Endodermal cell (in vitro differentiated cells): ENCODE measurements around the gene OR2J3. TPM values are rescaled to one million over a fixed set of nuclear protein-coding genes. Genes with fewer than 3 reads are reported as not detected.
"Not testable (repeated sequence)": the region's sequence is repeated elsewhere in the genome, so short reads cannot be mapped to it uniquely, and the experiment has no call there.

Experiments used
- DNase-seq: peaks from one replicate; pipeline ENCODE4 v3.0.0-alpha.2; 2017
- H3K27ac ChIP-seq: 2 replicates; pipeline ENCODE4 v1.5.1; 2013; ENCODE audit warnings: mild to moderate bottlenecking, low read depth, low read length, moderate library complexity
- H3K27me3 ChIP-seq: 2 replicates; pipeline ENCODE4 v1.6.1; 2013; ENCODE audit warnings: mild to moderate bottlenecking, low read length, moderate library complexity; ENCODE audit not compliant: insufficient read depth, control insufficient read depth, poor library complexity, severe bottlenecking
- H3K36me3 ChIP-seq: 2 replicates; pipeline ENCODE4 v1.7.0; 2013; ENCODE audit warnings: mild to moderate bottlenecking, low read length, moderate library complexity; ENCODE audit not compliant: control insufficient read depth, insufficient read depth
- H3K4me1 ChIP-seq: one replicate; pipeline ENCODE4 v1.7.0; 2013; ENCODE audit warnings: low read length; ENCODE audit not compliant: control insufficient read depth, insufficient read depth
- H3K4me3 ChIP-seq: 2 replicates; pipeline ENCODE4 v1.5.1; 2013; ENCODE audit warnings: mild to moderate bottlenecking, low read length, moderate library complexity
- H3K9ac ChIP-seq: 2 replicates; pipeline ENCODE4 v1.6.1; 2013; ENCODE audit warnings: mild to moderate bottlenecking, low read length, moderate library complexity; ENCODE audit not compliant: poor library complexity, severe bottlenecking; ENCODE audit errors: extremely low read depth
- H3K9me3 ChIP-seq: 2 replicates; pipeline ENCODE4 v1.6.1; 2013; ENCODE audit warnings: mild to moderate bottlenecking, low read length, moderate library complexity; ENCODE audit not compliant: control insufficient read depth
- H3K27ac Mint-ChIP-seq: 2 replicates; pipeline ENCODE4 v1.8.0; 2020; ENCODE audit warnings: mixed read lengths
- H3K27me3 Mint-ChIP-seq: 2 replicates; pipeline ENCODE4 v1.8.0; 2021; ENCODE audit warnings: mild to moderate bottlenecking, mixed read lengths; ENCODE audit not compliant: insufficient read depth
- H3K36me3 Mint-ChIP-seq: 2 replicates; pipeline ENCODE4 v1.8.0; 2020; ENCODE audit warnings: low read depth, mixed read lengths
- H3K4me1 Mint-ChIP-seq: 2 replicates; pipeline ENCODE4 v1.8.0; 2020; ENCODE audit warnings: mixed read lengths
- H3K4me3 Mint-ChIP-seq: 2 replicates; pipeline ENCODE4 v1.8.0; 2020; ENCODE audit warnings: mild to moderate bottlenecking, moderate library complexity, mixed read lengths
- H3K9me3 Mint-ChIP-seq: 2 replicates; pipeline ENCODE4 v1.8.0; 2020; ENCODE audit warnings: mild to moderate bottlenecking, mixed read lengths
- WGBS, 2 experiments: methylation state at CpG; one replicate each; pipeline versions ENCODE4 v1.1.5 to v1.1.7; 2013; ENCODE audit warnings: missing lambda C conversion rate in 2 of 2, mixed read lengths in 1 of 2; ENCODE audit not compliant: insufficient coverage in 1 of 2, insufficient read length in 1 of 2; 5-methylcytosine and 5-hydroxymethylcytosine counted together
- total RNA-seq, 2 donors: library from RNA; stranded (reverse); fragmentation: NEBNext Ultra II Directional in 1 of 2; extraction: Animal tissue kit (Norgen Biotek cat#: 25700) in 1 of 2; gene quantifications; 2 replicates in 1 of 2; 3 replicates in 1 of 2; pipeline ENCODE4 v1.2.1, GENCODE V29; 2021
- TF ChIP-seq, protein P1 (sequence below): fragments of 200-600 bp; sonication (generic); conservative IDR thresholded peaks from 2 replicates; pipeline ENCODE4 v1.5.0; 2021; ENCODE audit warnings: antibody characterized with exemption, mild to moderate bottlenecking

The OR2J3 gene
- total RNA-seq, 2 donors from 2014 or later, result not detected

DNA sequence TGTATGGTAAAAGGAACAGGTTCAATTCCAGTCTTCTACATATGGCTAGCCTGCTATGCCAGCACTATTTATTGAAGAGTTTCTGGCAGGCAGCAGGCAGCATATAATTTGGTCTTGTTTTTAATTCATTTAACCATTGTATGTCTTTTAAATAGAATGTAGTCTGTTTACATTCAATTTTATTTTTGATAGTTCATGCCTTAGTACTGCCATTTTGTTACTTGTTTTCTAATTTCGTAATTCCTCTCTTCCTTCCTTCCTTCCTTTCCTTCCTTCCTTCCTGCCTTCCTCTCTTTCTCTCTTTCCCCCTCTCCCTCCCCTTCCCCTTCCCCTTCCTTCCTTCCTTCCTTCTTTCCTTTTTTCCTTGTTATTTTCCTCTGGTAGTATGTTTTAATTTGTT is 45.2 kb downstream of the OR2J3 start:
- Mint-ChIP-seq H3K9me3 (no peaks in the 10 kb centered on the region), H3K36me3 (no peaks in the 10 kb centered on the region), H3K4me1 (no peaks in the 10 kb centered on the region), H3K27ac (no peak overlapping the region), H3K27me3 (no peaks in the 10 kb centered on the region), H3K4me3 (no peak overlapping the region)
- no peak overlapping the region for H3K4me3 ChIP-seq
- WGBS, 2 experiments, result 83 to 87% methylated on average over 1 of the region's 1 CpG
- no peaks in the 10 kb centered on the region for H3K27me3 ChIP-seq
- TF ChIP-seq, protein P1, sequence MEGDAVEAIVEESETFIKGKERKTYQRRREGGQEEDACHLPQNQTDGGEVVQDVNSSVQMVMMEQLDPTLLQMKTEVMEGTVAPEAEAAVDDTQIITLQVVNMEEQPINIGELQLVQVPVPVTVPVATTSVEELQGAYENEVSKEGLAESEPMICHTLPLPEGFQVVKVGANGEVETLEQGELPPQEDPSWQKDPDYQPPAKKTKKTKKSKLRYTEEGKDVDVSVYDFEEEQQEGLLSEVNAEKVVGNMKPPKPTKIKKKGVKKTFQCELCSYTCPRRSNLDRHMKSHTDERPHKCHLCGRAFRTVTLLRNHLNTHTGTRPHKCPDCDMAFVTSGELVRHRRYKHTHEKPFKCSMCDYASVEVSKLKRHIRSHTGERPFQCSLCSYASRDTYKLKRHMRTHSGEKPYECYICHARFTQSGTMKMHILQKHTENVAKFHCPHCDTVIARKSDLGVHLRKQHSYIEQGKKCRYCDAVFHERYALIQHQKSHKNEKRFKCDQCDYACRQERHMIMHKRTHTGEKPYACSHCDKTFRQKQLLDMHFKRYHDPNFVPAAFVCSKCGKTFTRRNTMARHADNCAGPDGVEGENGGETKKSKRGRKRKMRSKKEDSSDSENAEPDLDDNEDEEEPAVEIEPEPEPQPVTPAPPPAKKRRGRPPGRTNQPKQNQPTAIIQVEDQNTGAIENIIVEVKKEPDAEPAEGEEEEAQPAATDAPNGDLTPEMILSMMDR, result no peak
- no peak for DNase-seq
- no peaks in the 10 kb centered on the region for H3K36me3 ChIP-seq
- peaks cover 4% of the 10 kb centered on the region for H3K9me3 ChIP-seq
- H3K27ac ChIP-seq, result no peak overlapping the region
- no peaks in the 10 kb centered on the region for H3K4me1 ChIP-seq
- no peak overlapping the region for H3K9ac ChIP-seq

DNA sequence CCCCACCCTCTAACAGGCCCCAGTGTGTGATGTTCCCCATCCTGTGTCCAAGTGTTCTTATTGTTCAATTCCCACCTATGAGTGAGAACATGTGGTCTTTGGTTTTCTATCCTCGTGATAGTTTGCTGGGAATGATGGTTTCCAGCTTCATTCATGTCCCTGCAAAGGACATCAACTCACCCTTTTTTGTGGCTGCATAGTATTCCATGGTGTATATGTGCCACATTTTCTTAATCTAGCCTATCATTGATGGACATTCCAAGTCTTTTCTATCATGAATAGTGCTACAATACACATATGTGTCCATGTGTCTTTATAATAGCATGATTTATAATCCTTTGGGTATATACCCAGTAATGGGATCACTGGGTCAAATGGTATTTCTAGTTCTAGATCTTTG is 47.3 kb downstream of the OR2J3 start:
- not testable (repeated sequence) for H3K4me3 Mint-ChIP-seq, H3K36me3 Mint-ChIP-seq, H3K9ac ChIP-seq, H3K9me3 Mint-ChIP-seq, H3K4me1 Mint-ChIP-seq, H3K27ac ChIP-seq, DNase-seq, H3K9me3 ChIP-seq, H3K27me3 ChIP-seq, H3K27me3 Mint-ChIP-seq, H3K27ac Mint-ChIP-seq, H3K4me1 ChIP-seq, H3K36me3 ChIP-seq, H3K4me3 ChIP-seq
- 57 to 58% methylated on average over 1 of the region's 1 CpG for WGBS, 2 experiments

DNA sequence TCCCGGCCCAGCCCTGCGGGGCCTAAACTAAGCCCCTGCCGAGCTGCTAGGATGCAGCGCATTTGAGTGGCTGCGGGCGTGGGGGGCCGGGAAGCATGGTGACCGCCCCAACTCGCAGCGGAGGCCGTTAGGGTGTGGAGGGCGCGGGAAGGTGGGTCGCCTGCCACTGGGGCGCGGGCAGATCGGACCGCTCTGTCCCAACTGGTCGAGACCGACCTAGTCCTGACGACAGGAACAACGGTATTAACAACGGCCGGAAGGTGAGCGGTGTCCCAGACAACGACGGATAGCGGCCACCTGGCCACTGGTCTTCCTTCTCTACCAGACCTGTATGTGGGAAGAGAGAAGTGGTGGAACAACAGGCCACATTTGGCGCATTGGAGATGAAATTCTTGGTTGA is 52.1 kb downstream of the OR2J3 start:
- WGBS, 2 experiments, result 96 to 98% methylated on average over 7 to 13 of the region's 29 CpGs
- H3K27me3 Mint-ChIP-seq, H3K27ac ChIP-seq, H3K9me3 Mint-ChIP-seq, H3K27ac Mint-ChIP-seq, H3K4me3 ChIP-seq, H3K4me1 Mint-ChIP-seq, H3K36me3 Mint-ChIP-seq, H3K4me1 ChIP-seq, H3K27me3 ChIP-seq, H3K4me3 Mint-ChIP-seq, DNase-seq, H3K9me3 ChIP-seq, H3K36me3 ChIP-seq, H3K9ac ChIP-seq: not testable (repeated sequence)

Other genes starting within 250 kb of the OR2J3 start
- gene TRIM27, start 184.1 kb upstream of the OR2J3 start, total RNA-seq, result 10 to 100 TPM; 81.8 to 82.7 TPM
- 1 to 10 TPM; 2.2 to 6.5 TPM for gene ZNF311, start 102.7 kb upstream of the OR2J3 start, total RNA-seq
- gene OR2W1, start 62.9 kb upstream of the OR2J3 start, total RNA-seq, result not detected
- gene OR2B3, start 20.7 kb upstream of the OR2J3 start, total RNA-seq, result not detected
- gene OR2J1, start 8.6 kb upstream of the OR2J3 start, total RNA-seq, result not detected
- not detected for gene OR2J2, start 62.8 kb downstream of the OR2J3 start, total RNA-seq
- gene OR14J1, start 193.6 kb downstream of the OR2J3 start, total RNA-seq, result not detected